ENCODE measurements around the gene ESYT3.

DNA sequence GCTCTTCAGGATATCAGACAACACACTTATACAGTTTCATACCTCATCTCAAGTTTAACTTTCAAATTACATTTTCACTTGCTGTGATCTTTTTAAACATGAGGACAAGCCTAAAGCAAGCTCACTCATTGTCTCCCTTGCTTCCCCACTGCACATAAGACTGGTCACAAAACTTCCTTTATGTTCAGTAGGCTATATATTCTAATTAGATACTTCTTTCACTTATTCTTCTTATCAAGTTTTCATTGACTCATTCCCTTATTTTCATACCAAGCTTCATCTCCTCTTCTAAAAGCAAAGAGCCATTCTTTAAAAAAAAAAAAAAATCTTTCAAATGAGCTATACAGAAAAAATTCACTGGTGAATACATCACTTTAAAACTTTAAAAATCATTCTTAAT, 62.6 kb downstream of the ESYT3 start:
- TF ChIP-seq, protein P1, sequence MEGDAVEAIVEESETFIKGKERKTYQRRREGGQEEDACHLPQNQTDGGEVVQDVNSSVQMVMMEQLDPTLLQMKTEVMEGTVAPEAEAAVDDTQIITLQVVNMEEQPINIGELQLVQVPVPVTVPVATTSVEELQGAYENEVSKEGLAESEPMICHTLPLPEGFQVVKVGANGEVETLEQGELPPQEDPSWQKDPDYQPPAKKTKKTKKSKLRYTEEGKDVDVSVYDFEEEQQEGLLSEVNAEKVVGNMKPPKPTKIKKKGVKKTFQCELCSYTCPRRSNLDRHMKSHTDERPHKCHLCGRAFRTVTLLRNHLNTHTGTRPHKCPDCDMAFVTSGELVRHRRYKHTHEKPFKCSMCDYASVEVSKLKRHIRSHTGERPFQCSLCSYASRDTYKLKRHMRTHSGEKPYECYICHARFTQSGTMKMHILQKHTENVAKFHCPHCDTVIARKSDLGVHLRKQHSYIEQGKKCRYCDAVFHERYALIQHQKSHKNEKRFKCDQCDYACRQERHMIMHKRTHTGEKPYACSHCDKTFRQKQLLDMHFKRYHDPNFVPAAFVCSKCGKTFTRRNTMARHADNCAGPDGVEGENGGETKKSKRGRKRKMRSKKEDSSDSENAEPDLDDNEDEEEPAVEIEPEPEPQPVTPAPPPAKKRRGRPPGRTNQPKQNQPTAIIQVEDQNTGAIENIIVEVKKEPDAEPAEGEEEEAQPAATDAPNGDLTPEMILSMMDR (conservative IDR thresholded peaks at IDR 0.05), result no peak
- TF ChIP-seq ZFX (IDR thresholded peaks at IDR 0.05), result no peak

All from C4-2B (cell line).